ENCODE results near the gene SIPA1L2. TPM values are rescaled to one million over a fixed set of nuclear protein-coding genes. Genes with fewer than 3 reads are reported as not detected.

The SIPA1L2 gene
- total and polyA plus RNA-seq, 2 of the 4 experiments (the other 2 are of a cell fraction), result 7.1 to 13.4 TPM

DNA sequence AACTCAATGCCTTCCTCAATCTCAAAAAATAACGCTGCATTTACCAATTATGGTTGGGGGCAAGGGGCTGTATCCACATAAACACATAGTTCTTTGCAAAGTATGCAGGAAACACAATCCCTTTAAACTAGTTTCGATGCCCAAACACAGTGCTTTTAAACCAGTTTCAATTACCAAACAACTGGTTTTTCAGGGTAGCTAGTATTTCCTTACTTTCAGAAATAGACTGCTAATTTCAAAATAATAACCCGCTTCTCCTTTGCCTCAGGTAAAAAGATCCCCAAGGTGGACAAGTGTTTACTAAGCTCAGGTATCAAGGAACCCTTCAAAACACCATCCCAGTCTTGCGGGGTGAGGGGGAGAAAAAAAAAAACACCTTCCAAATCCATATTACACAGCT, 2.8 kb downstream of the SIPA1L2 start (continued):
- TF ChIP-seq NFE2L2 (IDR thresholded peaks at IDR 0.05; ENCODE audit: low read depth, low read length) (no peak), MAFK (IDR thresholded peaks at IDR 0.05; ENCODE audit: low read depth, low read length) (no peak), MXI1 (IDR thresholded peaks at IDR 0.05; ENCODE audit: borderline replicate concordance, low read depth, low read length) (no peak), RAD21 (IDR thresholded peaks at IDR 0.05; ENCODE audit: low read length) (no peak), CEBPB (IDR thresholded peaks at IDR 0.05; ENCODE audit: low read depth, low read length) (no peak)
- TF ChIP-seq, protein P1, sequence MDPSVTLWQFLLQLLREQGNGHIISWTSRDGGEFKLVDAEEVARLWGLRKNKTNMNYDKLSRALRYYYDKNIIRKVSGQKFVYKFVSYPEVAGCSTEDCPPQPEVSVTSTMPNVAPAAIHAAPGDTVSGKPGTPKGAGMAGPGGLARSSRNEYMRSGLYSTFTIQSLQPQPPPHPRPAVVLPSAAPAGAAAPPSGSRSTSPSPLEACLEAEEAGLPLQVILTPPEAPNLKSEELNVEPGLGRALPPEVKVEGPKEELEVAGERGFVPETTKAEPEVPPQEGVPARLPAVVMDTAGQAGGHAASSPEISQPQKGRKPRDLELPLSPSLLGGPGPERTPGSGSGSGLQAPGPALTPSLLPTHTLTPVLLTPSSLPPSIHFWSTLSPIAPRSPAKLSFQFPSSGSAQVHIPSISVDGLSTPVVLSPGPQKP (IDR thresholded peaks at IDR 0.05; ENCODE audit: borderline replicate concordance, low read depth, low read length), result no peak

Data from IMR-90 (cell line).